Cortex of kidney (tissue), 1 donor: ENCODE data around the gene MAMDC2.

ENCODE experiments used
- DNase-seq: peaks from one replicate; lab custom pipeline; 2025; lab: John Stamatoyannopoulos, UW

The MAMDC2 gene

GRCh38 chr9:70065572-70065971 is 21.9 kb downstream of the MAMDC2 start:
- DNase-seq, result no peak

- no peak for DNase-seq
These were observed 22.8 kb downstream of the MAMDC2 start for GRCh38 chr9:70066418-70066817.

- no peak for DNase-seq
These were observed 23.2 kb downstream of the MAMDC2 start for GRCh38 chr9:70066874-70067273.

- DNase-seq, result no peak
These were observed 26.1 kb downstream of the MAMDC2 start for GRCh38 chr9:70069704-70070103.

GRCh38 chr9:70073193-70073592 is 29.5 kb downstream of the MAMDC2 start:
- DNase-seq, result no peak

GRCh38 chr9:70073756-70074155 is 30.1 kb downstream of the MAMDC2 start:
- DNase-seq, result no peak

GRCh38 chr9:70076678-70077077 is 33.0 kb downstream of the MAMDC2 start:
- DNase-seq, result no peak

- DNase-seq, result no peak
These were observed 35.9 kb downstream of the MAMDC2 start for GRCh38 chr9:70079417-70080037.

- no peak for DNase-seq
These were observed 37.0 kb downstream of the MAMDC2 start for GRCh38 chr9:70080481-70081119.

GRCh38 chr9:70081120-70081495 is 37.5 kb downstream of the MAMDC2 start:
- no peak for DNase-seq

- DNase-seq, result no peak
These were observed 39.8 kb downstream of the MAMDC2 start for GRCh38 chr9:70083429-70083828.

- no peak for DNase-seq
These were observed 41.6 kb downstream of the MAMDC2 start for GRCh38 chr9:70085241-70085640.

GRCh38 chr9:70091103-70091502 is 47.5 kb downstream of the MAMDC2 start:
- DNase-seq, result no peak

- no peak for DNase-seq
These were observed 47.9 kb downstream of the MAMDC2 start for GRCh38 chr9:70091572-70091971.

GRCh38 chr9:70092190-70092589 is 48.5 kb downstream of the MAMDC2 start:
- no peak for DNase-seq

- no peak for DNase-seq
These were observed 49.4 kb downstream of the MAMDC2 start for GRCh38 chr9:70093095-70093494.

- no peak for DNase-seq
These were observed 50.3 kb downstream of the MAMDC2 start for GRCh38 chr9:70093944-70094343.

- no peak for DNase-seq
These were observed 51.1 kb downstream of the MAMDC2 start for GRCh38 chr9:70094747-70095146.

GRCh38 chr9:70097187-70097586 is 53.5 kb downstream of the MAMDC2 start:
- no peak for DNase-seq

GRCh38 chr9:70100362-70100761 is 56.7 kb downstream of the MAMDC2 start:
- DNase-seq, result no peak

GRCh38 chr9:70101265-70101664 is 57.6 kb downstream of the MAMDC2 start:
- no peak for DNase-seq

- no peak for DNase-seq
These were observed 61.5 kb downstream of the MAMDC2 start for GRCh38 chr9:70105147-70105546.

- DNase-seq, result no peak
These were observed 62.9 kb downstream of the MAMDC2 start for GRCh38 chr9:70106571-70106970.

GRCh38 chr9:70107558-70107957 is 63.9 kb downstream of the MAMDC2 start:
- DNase-seq, result no peak
